ENCODE results near the gene VAMP5.
"Not testable (repeated sequence)": the region's sequence is repeated elsewhere in the genome, so short reads cannot be mapped to it uniquely, and the experiment has no call there.

Gene VAMP5

DNA sequence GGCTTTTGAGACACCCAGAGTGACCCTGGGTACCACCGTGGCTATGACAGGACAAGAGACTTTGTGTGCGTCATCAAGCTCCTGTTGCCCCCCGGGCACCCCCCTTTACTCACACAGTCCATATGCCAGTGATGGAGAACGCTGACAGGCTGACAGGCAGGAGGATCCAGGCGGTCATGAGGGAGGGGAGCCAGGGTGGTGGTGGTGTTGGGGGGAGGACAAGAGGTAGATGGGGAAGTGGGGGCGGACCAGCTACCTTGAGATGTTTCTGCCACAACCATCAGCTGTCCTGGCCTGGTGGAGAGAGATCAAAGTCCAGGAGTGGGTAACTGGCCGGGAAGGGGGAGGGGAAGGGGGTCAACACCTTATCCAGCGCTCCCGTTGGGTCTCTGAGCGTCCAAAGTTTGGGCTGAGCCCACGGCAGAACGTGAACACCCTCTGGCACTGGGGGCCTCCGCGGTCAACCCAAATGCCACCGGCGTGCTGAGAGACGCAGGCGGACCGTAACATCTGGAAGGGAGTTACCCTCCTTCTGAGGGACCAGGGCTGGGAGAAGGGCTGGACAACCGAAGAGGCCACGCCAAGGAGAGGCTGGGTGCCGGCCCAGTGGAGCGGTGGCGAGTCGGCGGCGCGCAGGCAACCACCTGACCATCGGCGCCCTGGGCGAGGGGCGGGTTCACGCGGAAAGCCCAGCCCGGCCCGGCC lies 17.7 kb downstream of the VAMP5 start:
- DNase-seq, result no peak

DNA sequence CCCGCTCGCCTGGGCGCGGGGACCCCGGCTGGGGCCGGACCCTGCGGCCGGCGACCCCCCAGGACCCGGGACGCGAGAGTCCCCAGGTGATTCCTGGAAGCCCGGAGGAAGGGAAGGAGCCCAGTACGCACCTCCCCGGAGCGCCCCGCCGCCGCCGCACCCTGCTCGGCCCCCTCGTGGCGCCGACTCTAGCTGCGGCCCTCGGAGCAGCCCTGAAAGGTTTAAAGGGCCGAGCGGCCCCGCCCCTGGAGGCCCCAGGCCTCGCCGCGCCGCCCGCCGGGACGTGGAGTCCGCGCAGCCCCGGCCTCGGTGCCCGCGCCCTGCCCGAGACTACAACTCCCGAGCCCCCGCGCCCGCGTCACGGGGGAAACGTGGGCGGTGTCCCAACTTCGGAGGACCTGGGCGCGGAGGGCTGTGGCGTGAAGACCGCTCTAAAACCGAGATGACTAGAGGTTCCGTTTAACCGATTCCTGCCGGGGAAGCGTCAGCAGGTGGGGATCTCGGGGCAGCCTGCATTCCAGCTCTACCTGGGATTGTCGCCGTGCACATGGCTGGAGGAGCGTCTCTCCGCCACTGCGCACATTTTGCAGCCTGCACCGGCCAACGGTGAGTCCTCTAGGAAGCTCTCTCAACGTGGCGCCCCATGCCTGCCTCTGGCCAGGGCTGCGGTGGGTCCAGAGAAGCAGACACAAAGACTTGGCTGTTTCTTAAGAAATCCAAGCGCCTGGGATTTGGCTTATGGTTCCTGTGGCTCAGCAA lies 18.4 kb downstream of the VAMP5 start, which contains the start of gene TMEM150A:
Gene TMEM150A (minus strand): TSS at position 223 of the 759 bp plus-strand sequence. CDS start 750 bp downstream, outside the sequence.
- DNase-seq, result peak; percentile 95

DNA sequence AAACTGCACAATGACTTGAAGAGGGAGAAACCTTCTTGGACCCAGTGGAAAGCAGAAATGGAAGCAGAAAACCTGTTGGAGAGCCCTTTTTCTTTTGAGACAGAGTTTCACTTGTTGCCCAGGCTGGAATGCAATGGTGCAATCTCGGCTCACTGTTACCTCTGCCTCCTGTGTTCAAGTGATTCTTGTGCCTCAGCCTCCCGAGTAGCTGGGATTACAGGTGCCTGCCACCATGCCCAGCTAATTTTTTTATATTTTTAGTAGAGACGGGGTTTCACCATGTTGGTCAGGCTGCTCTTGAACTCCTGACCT lies 19.9 kb downstream of the VAMP5 start:
- DNase-seq, result not testable (repeated sequence)

DNA sequence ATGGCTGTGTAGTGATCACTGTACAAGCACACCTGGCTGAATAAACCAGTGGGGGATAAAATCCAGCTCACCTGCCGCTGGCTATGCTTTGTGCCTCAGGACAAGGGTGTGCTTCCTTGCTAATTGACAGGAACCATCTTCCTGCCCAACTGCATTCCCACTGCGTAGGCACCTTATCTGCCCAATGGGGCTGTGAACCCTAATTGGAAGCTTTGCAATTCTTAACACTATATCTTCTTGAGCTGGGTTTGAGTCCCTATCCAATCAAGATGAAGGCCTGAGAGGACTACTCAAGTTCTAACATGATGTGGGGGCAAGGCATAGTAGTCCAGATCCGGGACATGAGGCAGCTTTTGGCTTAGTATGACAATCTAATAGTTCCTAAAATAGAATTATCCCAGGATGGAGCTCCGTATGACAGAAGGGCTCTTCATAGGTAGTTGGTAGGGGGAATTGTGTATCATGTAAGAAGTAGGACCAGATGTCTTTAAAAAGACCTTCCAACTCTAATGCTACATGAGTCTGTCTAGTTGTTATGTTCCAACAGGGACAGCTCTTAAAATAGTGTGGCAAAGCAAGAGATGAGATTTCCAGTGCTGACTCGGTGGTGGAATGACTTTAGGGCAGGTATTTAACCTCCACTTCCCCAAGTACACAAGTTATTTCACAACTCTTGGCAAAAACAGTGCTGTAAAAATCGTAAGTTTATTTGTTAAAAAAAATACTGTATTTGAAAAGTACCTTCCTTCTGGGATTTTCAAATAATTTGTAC lies 20.5 kb downstream of the VAMP5 start:
- no peak for DNase-seq

DNA sequence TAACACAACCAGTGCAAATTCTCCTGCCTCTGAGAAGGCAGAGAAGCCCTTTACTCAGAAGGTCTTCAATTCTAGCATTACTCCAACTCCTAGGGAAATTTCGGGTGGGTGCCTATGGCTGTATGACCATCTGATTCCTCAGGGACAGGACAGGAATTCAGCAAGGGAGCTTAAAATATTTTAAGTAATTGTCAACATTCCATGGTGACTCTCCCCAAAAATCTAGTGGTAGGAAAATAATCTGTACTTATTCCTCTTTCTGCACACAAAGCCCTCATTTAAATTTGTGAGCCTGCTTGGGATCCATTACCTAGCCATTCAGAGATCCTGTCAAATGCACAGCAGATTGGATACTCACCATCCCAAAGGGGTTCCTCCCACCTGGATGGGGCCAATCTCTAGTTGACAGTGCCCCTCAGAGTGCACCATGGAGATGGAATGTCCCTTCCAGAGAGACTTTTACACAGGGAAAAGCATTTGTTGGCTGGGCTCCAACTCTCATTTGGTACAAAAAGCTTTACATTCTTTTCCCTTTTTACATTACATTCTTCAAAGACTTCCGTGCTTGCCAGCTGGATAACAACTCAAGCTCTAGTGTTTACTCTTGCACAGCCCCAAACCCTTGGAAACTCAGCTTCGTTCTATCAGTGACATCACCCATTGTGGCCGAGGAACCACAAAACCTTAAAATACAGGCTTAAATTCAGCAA lies 21.3 kb downstream of the VAMP5 start:
- DNase-seq, result no peak

DNA sequence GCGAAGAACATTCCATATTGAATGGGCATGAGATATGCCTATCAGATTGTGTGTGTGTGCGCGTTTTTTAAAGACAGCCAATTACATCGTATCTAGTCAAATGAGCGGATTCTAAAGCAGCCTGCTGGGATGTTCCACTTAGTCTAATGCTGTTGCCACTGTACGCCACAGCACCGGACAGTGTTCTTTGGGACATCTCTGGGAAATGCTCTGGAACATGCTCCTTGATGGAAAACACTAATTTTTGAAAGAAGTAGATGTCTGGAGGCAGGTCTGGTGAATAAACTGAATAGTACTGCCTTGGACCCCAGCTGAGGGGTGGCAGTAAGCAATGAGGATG lies 21.9 kb downstream of the VAMP5 start:
- no peak for DNase-seq

DNA sequence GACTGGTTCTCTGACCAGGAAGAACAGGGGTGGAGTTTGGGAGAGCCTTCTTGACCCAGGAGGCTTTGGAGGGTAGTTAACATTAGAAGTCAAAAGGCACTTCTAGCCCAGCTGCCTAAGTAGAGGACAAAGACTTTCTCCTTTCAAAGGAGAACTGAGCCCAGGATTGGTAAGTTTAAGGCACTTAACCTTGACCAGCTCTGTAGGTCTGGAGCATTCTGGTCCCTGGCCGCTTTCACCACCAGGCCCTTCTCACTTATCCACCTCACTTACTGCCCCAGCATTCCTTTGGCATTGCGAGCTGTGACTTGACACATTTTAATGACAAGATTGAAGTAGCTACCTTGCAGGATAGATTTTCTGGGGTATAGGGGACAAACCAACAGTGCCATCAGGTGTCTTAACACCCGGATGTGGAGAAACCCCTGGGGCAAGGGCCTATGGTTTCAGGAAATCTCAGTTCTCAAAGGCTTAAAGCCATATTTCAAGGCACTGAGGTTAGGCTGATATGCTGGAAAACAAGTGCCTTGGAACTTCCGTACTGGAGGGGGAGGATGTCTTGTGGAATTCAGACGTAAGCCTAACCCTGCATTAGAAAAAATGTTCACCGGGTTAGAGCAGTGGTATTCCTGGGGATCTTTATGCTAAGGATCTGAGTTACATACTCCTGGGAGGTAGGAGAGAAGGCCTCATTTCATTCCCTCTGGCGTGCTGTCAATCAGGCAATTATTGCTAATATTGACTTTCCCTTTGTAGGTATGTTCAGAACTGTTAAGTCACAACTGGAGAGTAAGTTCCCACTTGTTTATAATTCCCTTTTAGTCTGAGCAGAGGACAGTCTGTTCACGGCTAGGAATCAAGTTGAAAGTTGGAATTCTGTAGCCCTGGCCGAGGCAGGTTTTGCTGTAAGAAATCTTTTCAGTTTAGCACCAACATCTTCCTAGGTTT lies 23.3 kb downstream of the VAMP5 start:
- no peak for DNase-seq

DNA sequence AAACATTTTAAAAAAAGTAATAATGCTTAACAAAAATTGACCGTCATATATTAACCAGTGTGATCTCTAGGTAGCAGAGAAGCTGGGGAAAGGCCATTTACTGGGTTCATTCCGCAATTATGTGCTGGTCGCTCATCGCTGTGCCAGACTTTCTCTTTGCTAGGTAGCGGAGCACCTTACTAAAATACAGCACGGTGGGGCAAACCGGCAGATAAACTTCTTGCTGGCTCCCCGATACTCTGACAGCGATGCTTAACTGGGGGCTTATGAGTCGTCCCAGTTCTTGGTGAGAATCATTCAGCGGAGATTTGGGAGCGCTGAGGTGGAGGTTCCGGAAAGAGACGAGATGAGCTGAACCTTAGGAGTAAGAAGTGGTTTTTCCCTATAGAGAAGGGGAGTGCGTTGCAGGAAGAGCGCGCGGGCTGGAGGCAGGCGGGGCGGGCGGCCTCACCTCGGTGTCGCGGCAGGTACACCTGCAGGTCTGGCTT lies 27.0 kb downstream of the VAMP5 start:
- DNase-seq, result no peak

DNA sequence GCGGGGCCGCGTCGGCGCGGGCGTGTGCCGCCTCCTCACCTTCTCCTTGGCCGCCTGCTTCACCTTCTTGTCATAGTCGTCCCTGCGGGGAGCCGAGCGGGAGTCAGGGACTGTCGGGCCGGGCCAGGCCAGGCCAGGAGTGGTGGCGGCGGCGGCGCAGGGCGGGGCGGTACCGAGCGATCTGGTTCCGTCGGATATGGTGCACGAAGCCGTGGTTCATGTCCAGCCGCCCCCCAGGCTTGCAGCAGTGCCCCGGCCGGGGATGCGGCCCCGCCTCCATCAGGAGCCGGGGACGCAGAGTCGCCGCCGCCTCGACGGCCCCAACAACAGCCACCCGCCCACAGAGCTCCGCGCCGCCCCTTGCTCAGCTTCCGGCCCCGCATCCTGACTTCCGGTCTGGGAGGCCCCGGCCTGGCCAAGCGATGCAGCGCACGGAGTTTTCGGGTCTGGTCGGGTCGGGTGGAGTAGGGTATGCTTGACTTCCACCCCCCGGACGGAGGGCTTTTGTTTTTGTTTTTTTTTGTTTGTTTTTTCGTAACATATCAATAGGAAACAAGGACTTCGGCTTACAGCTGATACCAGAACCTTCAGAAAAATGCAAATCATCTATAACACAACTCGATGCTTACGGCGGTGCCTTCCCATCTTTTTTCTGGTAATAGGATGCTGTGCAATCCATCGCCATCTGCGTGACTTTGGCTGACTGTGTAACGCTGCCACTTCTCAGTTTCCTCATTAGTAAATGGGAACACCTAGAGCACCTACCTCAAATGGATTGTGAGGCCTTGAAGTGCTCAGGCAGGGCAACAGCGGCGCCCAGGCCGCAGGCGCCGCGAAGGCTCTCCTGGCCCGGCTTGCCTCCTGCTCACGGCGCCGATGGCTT lies 27.7 kb downstream of the VAMP5 start, which contains the start of gene C2orf68:
Gene C2orf68 (minus strand): TSS at position 362 of the 883 bp plus-strand sequence. CDS start 82 bp downstream, at position 280.
- peak; percentile 96 for DNase-seq

DNA sequence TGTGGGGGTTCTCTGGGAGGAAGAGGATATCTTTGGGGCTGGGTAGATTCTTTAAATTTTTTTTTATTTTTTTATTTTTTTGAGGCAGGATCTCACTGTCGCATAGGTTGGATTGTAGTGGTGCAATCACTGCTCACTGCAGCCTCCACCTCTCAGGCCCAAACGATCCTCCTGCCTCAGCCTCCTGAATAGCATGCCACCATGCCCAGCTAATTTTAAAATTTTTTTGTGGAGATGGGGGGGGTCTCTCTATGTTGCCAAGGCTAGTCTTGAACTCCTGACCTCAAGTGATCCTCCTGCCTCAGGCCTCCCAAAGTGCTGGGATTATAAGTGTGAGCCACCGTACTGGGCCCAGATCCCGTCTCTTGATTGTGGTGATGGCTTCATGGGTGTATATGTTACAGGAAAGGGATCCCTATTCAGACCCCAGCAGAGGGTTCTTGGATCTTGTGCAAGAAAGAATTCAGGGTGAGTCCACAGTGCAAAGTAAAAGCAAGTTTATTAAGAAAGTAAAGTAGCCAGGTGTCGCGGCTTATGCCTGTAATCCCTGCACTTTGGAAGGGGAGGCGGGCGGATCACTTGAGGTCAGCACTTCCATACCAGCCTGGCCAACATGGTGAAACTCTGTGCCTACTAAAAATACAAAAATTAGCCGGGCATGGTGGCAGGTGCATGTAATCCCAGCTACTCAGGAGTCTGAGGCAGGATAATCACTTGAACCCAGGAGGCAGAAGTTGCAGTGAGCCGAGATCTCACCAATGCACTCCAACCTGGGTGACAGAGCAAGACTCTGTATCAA lies 29.7 kb downstream of the VAMP5 start:
- no peak for DNase-seq

DNA sequence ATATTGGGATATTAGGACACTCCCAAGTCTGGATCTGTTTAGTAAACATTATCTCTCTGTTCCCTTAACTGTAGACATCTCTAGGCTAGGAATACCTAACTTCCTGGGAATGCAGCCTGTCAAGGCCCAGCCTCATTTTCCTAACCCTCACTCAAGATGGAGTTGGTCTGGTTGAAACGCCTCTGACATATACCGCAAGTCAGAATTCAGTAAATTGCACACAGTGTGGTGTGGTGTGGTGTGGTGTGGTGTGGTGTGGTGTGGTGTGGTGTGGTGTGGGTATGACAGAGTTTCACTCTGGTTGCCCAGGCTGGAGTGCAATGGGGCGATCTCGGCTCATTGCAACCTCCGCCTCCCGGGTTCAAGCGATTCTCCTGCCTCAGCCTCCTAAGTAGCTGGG lies 30.5 kb downstream of the VAMP5 start:
- DNase-seq, result not testable (repeated sequence)

DNA sequence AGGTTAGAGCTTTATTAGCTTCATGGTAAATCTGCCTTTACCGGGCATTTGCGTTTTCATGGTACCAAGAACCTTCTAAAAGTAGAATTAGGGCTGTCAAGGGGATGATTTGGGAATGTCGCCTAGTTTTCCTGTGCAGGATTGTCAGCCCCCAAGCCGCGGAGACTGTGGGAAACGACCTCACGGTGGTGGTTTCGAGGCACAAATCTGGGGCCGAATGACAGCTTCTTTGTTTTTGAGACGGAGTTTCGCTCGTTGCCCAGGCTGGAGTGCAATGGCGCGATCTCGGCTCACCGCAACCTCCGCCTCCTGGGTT lies 31.1 kb downstream of the VAMP5 start:
- no peak for DNase-seq

DNA sequence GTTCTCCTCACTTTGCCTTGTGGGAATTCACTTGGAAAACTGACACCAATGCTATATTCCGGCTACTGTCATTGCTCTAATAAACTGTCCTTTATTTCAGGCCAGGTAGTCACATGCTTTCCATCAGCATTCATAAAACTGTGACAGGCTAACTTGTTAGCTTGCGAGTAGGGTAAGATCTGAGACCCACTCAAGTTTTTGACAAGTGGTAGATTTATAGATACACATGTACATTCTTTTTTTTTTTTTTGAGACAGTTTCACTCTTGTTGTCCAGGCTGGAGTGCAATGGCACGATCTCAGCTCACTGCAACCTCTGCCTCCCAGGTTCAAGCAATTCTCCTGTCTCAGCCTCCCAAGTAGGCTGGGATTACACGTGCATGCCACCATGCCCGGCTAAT lies 33.5 kb downstream of the VAMP5 start:
- not testable (repeated sequence) for DNase-seq

DNA sequence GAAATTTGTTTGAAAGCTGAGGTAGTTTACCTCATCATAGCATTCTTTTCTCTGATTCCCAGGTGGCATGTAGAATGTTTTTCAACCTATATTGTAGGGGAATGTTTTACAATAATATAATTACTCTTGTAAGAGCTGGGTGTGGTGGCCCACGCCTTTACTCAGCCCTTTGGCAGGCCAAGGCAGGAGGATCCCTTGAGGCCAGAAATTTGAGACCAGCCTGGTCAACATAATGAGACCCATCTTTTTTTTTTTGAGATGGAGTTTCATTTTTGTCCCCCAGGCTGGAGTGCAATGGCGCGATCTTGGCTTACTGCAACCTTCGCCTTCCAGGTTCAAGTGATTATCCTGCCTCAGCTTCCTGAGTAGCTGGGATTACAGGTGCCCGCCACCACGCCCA lies 35.4 kb downstream of the VAMP5 start:
- DNase-seq, result no peak

DNA sequence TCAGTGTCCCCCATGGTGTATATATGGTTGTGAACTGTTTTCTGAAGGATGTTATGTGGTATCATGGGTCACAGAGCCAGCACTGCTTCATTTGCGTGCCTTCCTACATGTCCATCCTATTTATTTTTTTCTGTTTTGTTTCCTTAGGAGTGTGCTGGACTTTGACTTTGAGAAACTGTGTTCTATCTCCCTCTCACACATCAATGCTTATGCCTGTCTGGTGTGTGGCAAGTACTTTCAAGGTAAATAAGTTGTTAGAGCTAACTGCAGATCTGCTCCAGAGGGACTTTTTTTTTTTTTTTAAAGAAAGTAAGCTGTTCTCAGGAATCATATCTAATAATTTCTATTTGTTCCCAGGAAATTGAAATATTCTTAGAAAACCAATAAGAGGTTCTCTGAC lies 37.1 kb downstream of the VAMP5 start:
- DNase-seq, result no peak

DNA sequence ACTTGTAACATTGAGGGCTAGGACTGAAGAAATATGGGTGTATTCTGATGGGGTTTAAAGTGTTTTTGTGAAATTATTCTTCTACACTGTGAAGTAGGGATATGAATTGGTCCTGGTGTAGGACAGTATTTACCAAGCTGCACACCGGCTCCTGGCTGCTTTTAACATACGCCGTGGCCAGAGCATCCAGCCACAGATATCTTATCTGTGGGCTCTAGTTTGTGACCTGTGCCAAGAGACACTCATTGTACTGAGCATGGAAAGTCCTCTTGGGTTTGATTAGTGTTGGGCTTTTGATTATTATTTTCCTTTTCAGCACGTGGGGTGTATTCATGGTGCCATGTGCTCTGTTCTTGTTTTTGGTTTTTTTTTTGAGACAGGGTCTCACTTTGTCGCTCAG lies 39.8 kb downstream of the VAMP5 start:
- no peak for DNase-seq

DNA sequence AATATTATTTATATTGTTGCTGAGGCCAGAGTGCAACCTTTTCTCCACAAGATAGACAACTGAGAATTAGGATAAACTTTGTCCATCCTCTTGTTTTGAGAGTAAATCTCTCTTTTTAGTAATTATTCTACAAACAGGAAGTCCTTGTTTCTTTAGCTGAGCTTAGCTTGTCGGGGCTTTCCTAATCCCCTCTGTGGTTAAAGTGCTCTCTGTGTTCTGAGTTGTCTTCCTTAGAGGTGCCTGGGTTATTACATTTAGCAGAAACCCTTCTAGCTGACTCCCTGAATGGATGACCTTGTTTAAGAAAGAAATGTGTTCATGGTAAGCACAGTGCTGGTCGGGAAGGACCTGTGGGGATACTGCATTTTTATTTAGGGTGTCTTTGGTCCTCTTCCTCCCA lies 44.4 kb downstream of the VAMP5 start:
- DNase-seq, result no peak

DNA sequence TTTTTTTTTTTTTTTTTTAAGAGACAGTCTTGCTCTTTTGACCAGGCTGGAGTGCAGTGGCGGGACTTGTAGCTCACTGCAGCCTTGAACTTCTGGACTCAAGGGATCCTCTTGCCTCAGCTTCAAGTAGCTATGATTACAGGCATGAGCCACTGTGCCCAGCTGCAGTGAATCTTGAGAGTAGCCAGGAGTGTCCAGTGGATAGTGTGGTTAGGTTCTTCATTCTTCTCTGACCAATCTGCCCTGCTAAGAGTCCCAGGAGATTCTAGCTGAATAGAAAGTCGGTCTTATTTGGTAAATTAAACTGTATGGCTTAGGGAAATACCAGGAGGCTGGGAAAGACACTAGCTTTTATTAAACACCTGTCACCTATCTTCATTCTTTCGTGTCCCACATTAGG lies 47.1 kb downstream of the VAMP5 start:
- no peak for DNase-seq

DNA sequence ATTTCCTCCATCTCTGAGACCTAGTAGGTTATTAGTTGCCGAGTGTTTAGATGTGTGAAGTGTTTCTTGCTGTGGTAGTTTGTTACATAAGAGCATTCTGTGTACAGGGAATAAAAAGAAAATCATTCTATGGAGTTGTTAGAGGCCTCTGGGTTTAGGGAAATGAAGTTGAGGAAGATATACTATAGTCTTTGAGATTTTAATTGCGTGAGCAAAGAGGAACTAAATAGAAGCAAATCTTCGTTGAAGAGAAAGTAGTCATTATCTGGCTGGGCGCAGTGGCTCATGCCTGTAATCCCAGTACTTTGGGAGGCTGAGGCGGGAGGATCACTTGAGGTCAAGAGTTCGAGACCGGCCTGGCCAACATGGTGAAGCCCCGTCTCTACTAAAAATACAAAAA lies 50.8 kb downstream of the VAMP5 start:
- DNase-seq, result no peak

DNA sequence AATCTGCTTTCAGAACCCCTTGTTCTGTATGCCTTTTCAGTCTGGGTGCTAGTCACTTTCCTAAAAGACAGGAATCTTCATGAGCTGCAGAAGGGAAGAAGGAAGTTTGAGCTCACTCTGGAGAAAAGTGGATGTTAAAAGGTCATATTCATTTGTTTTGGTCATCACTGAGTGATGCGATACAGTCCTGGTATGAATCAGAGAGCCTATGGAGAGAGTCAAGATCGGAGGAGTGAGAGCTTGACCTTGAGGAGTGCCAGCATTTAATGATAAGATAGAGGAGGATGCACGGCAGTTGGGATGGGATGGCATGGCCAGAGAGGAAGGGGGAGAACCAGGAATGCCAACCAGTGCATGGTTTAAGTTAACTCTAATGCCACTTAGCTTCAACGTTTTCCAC lies 51.4 kb downstream of the VAMP5 start:
- no peak for DNase-seq
